HG03520 (cell line): ENCODE measurements around the gene GNAQ.
"Not testable (repeated sequence)": the region's sequence is repeated elsewhere in the genome, so short reads cannot be mapped to it uniquely, and the experiment has no call there.

Experiments
- ATAC-seq: cut with Tn5 transposase; IDR thresholded peaks from one replicate; pipeline ENCODE4 v1.9.1; 2021; ENCODE audit warnings: mild to moderate bottlenecking, moderate library complexity; ENCODE audit not compliant: unreplicated experiment

The GNAQ gene

DNA sequence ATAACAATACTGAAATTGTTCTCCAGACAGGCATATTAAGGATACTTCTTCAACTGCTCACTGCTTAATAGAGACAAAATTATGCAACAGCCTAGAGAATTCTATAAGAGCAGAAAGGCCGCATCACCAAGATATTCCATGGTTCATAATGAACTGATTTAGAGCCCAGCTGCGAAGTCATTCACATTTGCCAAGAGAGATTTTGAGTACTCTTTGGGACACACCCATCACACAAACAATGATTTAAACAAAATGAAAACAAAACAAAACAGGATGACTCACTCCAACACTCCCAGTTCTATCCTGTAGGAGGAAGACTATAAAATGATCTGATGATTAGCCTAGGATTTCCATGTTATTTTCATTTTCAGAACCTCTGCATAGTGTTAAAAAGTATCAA, 237.8 kb downstream of the GNAQ start:
- no peak for ATAC-seq

DNA sequence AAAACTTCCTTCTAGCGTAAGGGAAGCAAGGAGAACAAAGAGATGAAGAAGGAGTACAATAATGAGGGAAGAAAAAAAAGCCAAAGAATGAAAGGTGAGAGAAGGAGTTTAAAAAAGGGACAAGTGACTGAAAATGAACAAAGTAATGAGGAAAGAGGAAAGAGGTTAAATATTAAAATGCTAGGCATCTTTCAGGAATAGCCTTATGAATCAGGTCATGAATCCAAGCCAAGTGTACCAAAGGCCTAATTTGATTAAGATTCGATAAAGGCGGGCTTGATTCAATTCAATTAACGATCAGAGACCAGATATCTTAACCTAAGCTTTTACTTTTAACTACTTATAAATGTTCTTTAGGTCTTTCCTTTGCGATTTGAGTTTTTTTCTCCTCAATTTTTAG, 241.7 kb downstream of the GNAQ start:
- no peak for ATAC-seq

DNA sequence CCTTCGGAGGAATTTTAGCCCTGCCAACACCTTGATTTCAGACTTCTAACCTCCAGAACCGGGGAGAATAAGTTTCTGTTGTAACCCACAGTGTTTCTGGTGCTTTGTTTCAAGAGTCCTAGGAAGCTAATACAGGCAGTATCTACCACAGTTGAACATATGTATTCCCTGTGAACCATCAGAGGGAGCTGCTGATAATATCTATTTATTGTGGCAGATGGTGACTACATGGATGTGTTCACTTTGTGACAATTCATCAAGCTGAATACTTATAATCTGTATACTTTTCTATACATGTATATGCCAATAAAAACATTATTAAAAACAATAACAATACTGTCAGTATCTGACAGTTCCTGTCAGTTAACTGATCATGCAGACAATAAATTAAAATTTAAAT, 246.3 kb downstream of the GNAQ start:
- no peak for ATAC-seq

DNA sequence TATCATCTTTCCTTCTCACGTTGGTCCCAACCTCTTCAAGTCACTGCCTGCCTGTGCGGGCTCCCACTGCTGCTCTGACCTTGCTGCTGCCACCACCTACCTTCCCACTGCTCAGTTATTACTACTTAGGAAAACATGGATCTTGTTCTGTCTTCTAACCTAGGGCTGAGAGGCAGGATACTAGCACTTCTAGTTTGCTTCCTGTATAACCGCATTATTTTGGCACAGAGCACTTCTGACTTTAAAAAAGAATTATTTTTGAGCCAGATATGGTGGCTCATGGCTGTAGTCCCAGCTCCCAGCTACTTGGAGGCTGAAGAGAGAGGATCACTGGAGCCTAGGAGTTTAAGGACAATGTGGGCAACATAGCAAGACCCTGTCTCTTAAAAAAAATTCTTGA, 248.1 kb downstream of the GNAQ start:
- ATAC-seq, result no peak

DNA sequence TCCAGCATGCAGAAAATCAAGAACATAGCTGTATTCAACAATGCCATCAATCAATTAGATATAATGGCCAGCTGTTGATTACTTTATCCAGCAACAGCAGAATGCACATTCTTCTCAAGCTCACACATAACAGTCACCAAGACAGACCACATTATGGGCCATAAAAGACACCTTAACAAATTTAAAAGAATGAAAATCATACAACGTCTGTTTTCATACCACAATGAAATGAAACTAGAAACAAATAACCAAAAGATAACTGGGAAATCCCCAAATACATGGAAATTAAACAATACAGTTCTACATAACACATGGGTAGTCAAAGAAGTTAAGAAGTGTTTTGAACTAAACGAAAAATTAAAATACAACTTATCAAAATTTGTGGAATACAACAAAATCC, 252.6 kb downstream of the GNAQ start:
- no peak for ATAC-seq

DNA sequence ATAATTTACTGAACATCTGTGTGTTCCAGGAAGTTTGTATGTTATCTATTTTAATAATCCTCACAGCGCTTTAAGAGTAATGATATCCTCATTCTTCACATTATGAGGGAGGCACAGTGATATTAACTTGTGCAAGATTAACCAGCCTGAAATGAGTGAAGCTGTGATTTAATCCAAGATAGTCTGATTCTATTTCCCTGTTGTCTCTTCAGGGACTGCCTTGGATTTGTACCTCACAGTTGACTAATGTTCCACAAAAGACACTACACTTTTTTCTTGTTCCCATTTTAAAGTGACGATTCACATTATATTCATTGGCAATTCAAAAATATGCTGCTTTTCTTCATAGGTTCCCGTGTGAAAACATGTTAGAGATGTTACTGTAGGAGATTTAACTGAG, 258.2 kb downstream of the GNAQ start:
- ATAC-seq, result no peak

DNA sequence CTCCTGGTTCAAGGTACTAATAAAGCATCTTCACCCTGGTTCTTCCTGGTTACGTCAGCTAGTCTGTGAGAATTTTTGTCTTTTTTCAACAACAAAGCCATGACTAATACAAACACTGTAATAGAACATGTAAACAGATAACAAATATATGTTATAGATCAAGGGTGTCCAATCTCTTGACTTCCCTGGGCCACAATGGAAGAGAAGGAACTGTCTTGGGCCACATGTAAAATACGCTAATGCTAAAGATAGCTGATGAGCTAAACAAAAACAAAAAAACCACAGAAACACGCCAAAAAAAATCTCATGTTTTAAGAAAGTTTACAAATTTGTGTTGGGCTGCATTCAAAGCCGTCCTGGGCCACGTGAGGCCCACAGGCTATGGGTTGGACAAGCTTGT, 259.0 kb downstream of the GNAQ start:
- ATAC-seq, result no peak

DNA sequence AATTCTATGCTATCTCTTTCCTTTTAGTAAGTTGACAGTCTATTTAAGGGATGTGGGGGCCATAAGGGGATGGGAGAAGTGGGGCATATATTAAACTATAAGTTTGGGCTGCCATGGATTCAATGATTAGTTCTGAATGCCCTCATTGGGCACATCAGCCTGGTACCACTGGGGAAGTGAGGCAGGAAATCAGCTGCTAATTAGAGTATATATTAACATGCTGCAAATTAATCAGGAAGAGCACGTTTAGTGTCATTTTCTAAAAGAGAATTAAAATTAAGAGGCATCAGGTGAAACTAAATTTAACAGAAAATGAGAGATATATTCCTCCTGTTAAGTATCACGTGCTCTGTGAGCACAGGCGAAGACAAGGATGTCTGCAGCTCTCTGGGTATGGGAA, 260.4 kb downstream of the GNAQ start:
- no peak for ATAC-seq

DNA sequence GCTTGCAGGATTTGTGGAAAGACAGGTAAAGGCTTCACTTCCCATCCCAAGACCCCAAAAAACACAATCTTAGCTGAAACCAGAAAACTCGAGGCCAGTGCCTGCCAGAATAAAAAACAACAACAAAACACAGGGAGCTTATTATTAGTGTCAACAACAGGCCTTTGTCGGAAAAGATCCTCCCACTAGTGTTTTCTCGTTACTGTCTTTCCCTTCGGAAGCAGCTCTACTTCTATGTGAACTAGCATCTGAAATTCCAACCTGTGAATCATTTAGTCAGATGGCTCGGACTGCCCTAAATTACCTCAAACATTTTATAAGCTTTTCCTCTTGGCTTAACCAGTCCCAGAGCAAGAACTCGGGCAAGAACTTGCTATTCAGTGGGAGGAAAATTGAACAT, 261.3 kb downstream of the GNAQ start:
- no peak for ATAC-seq

DNA sequence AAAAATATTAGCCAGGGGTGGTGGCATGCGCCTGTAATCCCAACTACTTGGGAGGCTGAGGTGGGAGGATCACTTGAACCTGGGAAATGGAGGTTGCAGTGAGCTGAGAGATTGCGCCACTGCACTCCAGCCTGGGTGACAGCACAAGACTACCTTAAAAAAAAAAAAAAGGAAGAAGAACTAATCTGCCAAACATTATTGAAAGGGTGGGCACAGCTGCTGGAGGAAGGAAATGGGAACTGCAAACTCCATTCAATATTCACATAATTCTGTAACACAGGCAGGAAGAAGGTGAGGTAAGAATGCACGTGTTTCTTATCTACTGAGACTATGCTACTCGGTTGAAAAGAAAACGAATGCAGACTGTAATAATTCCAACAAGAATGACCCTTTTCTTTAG, 262.4 kb downstream of the GNAQ start:
- ATAC-seq, result no peak

DNA sequence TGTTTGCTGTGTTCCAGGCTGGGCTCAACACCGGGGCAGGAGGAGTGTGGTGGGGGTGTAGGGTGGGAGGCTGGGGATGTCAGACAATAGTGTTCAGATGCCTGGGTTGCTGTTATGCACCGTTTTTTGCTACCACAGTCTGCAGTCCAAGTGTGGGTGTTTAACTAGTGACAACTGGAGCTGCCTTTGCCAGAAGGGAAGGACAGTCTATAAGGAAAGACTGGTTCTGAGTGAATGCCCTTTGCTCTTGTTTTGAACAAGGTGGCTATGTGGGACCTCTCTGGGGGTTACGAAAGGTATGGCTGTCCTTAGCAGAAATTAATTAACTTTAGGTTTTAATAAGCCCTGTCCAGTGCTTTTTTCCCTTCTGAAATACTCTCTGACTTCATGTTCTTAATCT, 265.0 kb downstream of the GNAQ start:
- no peak for ATAC-seq

DNA sequence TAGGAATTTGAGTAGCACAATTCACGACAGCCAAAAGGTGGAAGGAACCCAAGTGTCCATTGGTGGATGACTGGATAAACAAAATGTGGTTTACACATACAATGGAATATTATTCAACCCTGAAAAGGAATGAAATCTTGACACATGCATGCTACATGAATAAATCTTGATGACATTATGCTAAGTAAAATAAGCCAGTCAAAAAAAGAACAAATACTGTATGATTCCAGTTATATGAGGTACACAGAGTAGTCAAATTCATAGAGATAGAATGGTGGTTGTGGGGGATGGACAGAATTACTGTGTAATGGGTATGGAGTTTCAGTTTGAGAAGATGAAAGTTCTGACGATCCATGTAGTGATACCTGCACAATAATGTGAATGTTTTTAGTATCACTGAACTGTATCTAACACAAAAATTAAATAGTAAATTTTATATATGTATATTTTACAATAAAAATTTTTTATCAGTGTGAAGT, 265.8 kb downstream of the GNAQ start:
- ATAC-seq, result no peak

DNA sequence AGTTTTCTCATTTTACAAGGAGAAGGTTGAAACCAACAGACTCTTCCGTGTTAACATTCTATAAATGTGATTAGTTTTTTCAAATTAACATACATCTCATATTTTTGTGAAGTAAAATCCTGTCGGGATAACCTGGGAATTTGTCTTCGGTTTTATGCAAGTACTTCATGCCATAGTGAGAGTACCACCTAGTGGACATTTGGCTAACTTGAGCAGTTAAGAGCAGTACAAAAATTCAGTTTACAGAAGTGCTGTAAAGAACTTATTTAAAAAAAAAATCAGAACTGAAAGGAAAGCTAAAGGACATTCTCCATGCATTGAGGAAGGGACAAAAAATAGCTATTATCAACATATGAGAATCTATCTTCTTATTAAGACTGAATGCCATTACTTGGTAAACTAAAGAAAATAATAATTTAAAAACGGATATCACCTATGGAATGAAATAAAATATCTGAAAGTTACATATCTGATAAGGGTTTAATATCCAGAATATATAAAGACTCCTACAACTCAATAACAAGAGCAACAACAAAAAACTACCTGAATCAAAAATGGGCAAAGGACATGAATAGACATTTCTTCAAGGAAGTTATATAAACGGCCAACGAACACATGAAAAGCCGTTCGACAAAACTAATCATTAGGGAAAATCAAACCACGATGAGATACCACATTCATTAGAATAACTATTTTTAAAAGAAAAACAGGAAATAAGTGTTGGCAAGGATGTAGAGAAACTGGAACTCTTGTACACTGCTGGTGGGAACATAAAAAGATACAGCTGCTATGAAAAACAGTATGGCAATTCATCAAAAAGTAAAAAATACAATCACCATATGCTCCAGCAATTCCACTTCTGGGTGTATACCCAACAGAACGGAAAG, 266.5 kb downstream of the GNAQ start:
- ATAC-seq, result no peak

DNA sequence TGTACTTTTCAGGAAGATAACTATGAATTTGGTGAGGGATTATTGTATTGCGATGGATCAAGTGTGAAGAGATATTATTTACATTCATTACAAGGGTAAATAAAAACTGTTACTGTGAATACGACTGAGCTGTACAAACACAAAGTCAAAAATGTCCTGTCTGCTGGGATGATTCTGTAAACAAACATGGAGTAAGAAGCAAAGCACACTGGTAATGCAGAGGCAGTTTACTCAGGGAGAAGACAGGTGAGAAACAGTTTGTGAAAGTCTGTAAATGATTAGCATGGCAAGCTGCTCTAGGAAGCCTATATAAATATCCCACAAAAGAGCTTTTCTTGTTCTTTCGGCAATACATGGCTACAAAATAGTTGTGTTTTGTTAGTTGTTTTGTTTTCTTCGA, 268.0 kb downstream of the GNAQ start:
- no peak for ATAC-seq

DNA sequence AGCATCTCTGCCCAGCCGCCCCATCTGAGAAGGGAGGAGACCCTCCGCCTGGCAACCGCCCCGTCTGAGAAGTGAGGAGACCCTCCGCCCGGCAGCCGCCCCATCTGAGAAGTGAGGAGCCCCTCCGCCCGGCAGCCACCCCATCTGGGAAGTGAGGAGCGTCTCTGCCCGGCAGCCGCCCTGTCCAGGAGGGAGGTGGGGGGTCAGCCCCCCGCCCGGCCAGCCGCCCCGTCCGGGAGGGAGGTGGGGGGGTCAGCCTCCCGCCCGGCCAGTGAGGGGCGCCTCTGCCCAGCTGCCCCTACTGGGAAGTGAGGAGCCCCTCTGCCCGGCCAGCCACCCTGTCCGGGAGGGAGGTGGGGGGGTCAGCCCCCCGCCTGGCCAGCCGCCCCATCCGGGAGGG, 270.7 kb downstream of the GNAQ start:
- not testable (repeated sequence) for ATAC-seq

DNA sequence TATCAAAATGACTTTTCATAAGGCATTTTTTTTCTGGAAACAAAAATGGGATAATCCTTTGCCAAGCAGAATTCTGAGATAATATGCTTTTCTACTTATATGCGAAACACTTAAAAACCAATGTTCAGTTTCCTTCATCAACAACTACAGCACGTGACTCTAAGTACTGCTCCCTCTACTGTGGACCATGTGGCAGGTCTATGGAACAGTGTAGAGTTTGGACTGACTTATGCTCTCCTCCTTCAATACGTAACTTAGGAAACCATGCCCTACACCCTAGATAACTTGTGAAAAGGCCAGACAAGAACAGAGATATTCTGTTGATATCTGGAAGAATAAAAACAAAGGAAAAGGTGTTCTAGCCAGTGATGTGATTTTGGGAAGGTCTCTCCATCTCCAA, 272.2 kb downstream of the GNAQ start:
- ATAC-seq, result no peak

DNA sequence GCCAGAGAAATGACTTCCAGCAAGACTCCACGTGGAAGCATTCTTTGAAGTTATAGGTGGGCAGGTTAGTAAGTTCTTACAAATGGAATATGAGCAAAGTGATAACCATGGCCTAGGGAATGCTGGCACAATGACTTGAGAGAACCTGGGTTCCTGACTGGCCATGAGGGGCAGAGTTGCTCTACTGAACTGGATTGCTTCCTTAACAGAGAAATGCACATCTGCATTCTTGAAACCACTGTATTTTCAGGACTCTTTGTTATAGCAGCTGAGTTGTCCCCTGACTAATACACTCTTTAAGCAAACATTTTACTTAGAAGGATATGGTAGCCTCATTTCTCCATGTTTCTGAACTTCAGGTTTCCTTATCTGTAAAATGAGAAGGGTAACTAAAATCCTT, 275.2 kb downstream of the GNAQ start:
- no peak for ATAC-seq

DNA sequence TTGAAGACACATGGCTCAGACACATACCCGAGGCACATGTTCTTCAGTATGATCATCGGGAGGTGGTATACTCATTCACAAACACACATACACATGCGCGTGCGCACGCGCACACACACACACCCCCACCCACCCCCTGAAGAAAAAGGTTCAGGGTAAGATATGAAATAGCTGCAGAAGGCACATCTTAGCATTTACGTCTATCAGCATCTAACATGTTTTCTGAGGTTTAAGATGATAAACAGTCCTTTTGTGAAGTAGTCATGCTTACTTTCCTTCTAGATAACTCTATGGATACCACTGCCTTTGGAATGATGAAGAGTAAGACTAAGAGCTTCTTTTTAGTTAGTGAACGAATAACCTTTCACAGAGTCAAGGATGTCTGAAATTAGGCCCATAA, 278.4 kb downstream of the GNAQ start:
- no peak for ATAC-seq

DNA sequence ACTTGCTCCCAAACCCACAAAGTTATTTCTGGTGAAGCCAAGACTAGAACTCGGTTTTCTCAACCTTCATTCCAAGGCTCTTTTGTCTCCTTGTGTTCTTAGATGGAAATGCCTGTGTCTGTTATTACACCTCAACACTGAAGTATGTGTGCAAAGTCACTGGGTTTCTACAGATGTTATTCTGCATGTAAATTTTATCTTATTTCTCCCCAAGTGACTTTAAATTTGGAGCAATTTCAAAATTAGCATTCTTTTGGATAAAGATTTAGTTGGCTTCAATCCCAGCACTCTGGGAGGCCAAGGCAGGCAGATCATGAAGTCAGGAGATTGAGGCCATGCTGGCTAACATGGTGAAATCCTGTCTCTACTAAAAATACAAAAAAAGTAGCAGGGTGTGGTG, 279.1 kb downstream of the GNAQ start:
- ATAC-seq, result no peak

DNA sequence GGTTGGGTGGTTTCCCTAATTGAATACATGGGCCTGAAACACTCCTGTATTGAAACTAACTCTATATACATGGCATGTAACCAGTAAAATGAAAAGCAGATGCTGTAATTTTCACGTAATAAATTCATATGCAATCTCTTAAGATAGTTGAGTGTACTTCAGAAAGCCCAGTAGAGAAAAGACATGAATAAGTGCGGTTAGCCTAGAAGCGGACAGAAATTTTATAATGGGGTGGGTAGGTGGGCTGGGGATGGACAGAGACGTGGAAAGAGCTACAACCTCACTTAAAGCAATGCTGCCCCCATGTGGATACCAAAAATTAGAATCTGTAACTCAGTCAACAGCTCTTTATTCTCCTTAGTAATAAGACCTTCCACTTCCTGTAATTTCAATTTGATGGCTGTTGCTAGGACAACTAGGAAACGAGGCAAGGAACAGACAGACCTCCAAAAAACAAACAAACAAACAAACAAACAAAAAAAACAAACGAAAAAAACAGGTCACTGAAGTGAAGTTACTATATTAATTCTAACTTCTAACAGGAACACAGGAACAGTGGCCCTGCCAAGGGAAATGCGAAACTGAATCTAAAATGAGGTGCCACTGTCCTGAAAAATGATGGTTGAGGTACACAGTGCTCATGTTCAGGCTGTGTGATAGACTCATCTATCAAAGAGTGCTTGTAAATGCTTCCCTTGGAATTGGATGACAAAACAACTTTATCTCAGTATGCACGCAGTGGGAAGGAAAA, 280.1 kb downstream of the GNAQ start:
- ATAC-seq, result no peak

DNA sequence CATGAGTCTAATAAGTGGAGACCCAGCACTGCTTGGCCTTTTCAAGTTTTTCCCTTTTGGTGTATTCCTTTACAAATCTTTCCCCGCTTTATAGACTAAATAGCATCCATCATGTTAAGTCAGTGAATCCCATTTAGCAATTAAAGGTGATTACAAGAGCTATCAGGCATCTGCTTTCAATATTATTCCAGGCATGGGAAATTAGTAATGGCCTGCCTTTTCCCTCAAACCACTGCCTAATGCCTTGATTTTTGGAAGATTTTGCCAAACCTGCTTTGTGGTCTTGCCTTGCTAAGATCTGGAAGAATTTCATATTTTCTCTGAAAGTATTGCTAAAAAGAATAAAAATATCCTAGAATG, 280.6 kb downstream of the GNAQ start:
- ATAC-seq, result no peak

DNA sequence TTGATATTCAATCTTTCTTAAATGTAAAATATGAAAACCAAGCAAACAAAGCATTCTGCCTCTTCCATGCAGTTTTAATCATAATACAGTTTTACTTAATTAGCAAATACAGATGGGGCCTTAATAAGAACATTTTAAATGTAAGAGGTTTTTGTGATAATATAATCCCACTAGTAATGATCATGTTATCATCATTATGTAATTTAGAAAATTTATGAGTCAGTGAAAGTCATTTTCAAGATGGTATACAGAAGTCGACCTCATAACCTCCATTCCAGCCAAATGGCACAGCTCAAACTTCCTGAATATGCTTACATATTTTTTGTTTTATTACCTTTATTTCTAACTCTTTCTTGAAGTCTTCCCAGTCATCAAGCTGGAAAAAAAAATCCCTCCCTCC, 281.3 kb downstream of the GNAQ start:
- ATAC-seq, result no peak
